ENCODE results near the gene APOL1. TPM values are rescaled to one million over a fixed set of nuclear protein-coding genes. Genes with fewer than 3 reads are reported as not detected.

APOL1 gene
- total and polyA plus RNA-seq, 9 donors, result 11.4 to 75.9 (median 34.4) TPM

DNA sequence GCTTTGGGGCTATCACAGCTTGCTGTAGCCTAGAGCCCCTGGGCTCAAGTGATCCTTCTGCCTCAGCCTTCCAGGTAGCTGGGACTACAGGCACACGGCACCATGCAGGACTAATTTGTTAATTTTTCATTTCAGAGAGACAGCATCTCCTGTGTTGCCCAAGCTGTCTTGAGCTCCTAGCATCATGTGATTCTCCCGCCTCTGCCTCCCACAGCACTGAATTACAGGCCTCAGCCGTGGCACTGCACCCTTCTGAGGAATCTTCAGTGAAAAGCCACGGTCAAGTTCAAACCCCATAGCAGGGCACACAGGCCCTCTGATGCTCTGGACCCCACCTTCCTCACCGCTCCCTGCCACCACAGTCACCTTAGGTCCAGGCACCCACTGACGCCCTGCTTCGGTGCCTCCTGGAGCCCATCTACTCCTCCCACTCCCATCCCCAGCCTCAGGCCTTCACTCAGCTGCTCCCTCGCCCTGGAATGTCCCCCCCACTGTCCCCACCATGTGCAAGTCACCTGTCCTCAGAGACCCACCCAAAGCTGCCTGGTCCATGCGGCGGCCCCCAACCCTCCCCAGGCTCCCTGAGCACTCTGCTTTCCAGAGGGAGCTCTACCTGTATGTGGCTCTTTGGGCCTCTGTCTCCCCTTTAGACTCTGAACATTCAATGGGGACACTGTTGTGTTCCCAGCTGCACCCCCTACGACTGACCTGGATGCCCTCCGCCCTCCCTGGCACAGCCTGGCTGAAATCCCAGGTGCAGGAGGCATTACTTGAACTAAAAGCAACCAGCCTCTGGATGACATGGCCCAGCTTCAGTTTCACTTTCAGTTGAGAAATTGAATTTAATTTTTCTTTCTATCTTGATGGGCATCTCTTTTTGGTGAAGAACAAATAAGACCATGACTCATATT lies 15.2 kb upstream of the APOL1 start:
- Histone ChIP-seq H3K27ac (peak overlapping the region in 1 of 2 donors; percentile 83), H3K4me1 (ENCODE audit: insufficient read depth) (peaks cover 16% of the 10 kb centered on the region), H3K27me3 (no peaks in the 10 kb centered on the region), H3K4me3 (peak overlapping the region; percentile 48), H3K36me3 (no peaks in the 10 kb centered on the region), H3K9me3 (no peaks in the 10 kb centered on the region)
- WGBS, 3 donors, result 53 to 64% (median 59%) methylated on average over 12 of the region's 12 CpGs
- TF ChIP-seq EP300 (IDR thresholded peaks at IDR 0.05), result no peak
- no peak for TF ChIP-seq POLR2A (IDR thresholded peaks at IDR 0.05)
- no peak for TF ChIP-seq CTCF (IDR thresholded peaks at IDR 0.05)
- DNase-seq, result peak in 1 of 5 donors; percentile 50
- intact Hi-C loops (cut with DNase I), result loop anchor here in 1 of 4 donors (10.0 kb wide), 1 partner anchor 93 kb away; no protein-coding TSS in a partner anchor

DNA sequence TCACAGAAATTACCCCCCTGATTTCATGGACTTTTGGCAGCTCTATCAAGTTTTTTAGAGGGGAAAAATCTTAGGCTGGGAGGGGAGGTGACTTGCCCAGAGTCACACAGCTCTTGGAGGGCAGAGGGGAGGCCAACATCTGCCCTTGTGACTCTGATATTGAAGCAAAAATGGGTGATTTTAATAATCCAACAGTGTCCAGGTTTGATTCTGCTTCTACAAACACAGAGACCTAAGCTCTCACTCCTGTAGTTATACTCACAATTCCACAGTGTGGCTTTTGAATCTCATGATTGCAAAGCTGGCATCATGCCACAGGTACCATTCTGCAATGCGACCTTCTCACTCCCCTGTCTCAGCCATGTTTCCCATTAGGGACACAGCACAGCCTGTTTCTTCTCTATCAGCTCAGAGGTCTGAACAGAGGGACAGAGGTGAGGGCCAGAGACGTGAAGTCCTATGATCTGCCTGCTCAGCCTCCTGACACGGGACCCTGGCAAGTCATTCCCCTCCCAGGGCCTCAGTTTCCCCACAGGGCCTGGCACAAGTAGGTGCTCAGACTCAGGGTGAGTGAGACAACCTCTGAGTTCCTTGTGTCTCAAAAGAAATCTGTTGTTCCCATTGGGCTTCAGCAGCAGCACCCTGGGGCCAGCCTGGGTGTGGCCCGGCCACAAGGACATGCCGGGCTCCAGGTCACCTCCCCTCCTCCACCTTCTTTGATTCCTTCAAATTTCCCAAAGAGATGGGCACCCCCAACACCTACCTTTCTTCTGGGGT lies 14.4 kb upstream of the APOL1 start:
- 0 to 4% (median 4%) methylated on average over 5 of the region's 5 CpGs for WGBS, 3 donors
- Histone ChIP-seq H3K27ac (peak overlapping the region; percentile 66 to 83), H3K4me3 (peak overlapping the region; percentile 48), H3K27me3 (no peaks in the 10 kb centered on the region), H3K36me3 (no peaks in the 10 kb centered on the region), H3K9me3 (no peaks in the 10 kb centered on the region), H3K4me1 (ENCODE audit: insufficient read depth) (peaks cover 16% of the 10 kb centered on the region)
- TF ChIP-seq CTCF (IDR thresholded peaks at IDR 0.05) (no peak), EP300 (IDR thresholded peaks at IDR 0.05) (no peak), POLR2A (IDR thresholded peaks at IDR 0.05) (no peak)
- intact Hi-C loops (cut with DNase I), result loop anchor here in 1 of 4 donors (10.0 kb wide), 1 partner anchor 94 kb away; no protein-coding TSS in a partner anchor
- DNase-seq, result peak in 2 of 5 donors; percentile 35 to 52

- no peak for DNase-seq
- intact Hi-C loops (cut with DNase I), result loop anchor here in 1 of 4 donors (10.0 kb wide), 1 partner anchor 94 kb away; no protein-coding TSS in a partner anchor
- no peaks in the 10 kb centered on the region for H3K9me3 ChIP-seq
- peaks cover 16% of the 10 kb centered on the region for H3K4me1 ChIP-seq (ENCODE audit: insufficient read depth)
- 0% methylated on average over 4 of the region's 4 CpGs for WGBS, 3 donors
- no peaks in the 10 kb centered on the region for H3K36me3 ChIP-seq
- H3K4me3 ChIP-seq, result peak overlapping the region; percentile 48
- peak overlapping the region; percentile 66 to 83 for H3K27ac ChIP-seq
- no peak for TF ChIP-seq POLR2A (IDR thresholded peaks at IDR 0.05)
- no peak for TF ChIP-seq EP300 (IDR thresholded peaks at IDR 0.05)
- TF ChIP-seq CTCF (IDR thresholded peaks at IDR 0.05), result no peak
- H3K27me3 ChIP-seq, result no peaks in the 10 kb centered on the region
These were observed 13.9 kb upstream of the APOL1 start for GRCh38 chr22:36239150-36239400.

- WGBS, 3 donors, result 2 to 7% (median 3%) methylated on average over 13 of the region's 13 CpGs
- intact Hi-C loops (cut with DNase I), result loop anchor here in 1 of 4 donors (10.0 kb wide), 1 partner anchor 95 kb away; no protein-coding TSS in a partner anchor
- no peaks in the 10 kb centered on the region for H3K9me3 ChIP-seq
- TF ChIP-seq POLR2A (IDR thresholded peaks at IDR 0.05), result peak; percentile 71
- no peak for TF ChIP-seq EP300 (IDR thresholded peaks at IDR 0.05)
- TF ChIP-seq CTCF (IDR thresholded peaks at IDR 0.05), result peak; percentile 60 to 79 (median 78)
- peak; percentile 85 to 92 (median 90) for DNase-seq
- H3K27ac ChIP-seq, result peak within 1 kb of the TSS; percentile 66 to 83
- no peaks in the 10 kb centered on the region for H3K36me3 ChIP-seq
- peaks cover 16% of the 10 kb centered on the region for H3K4me1 ChIP-seq (ENCODE audit: insufficient read depth)
- H3K4me3 ChIP-seq, result peak within 1 kb of the TSS; percentile 48
- H3K27me3 ChIP-seq, result no peaks in the 10 kb centered on the region
These were observed 13.3 kb upstream of the APOL1 start, which contains the start of gene APOL2 for GRCh38 chr22:36239401-36240171. Gene APOL2, minus strand, starts transcription at chr22:36239527. Its CDS starts 6,365 bp downstream, at chr22:36233162.
